KMS-11 (cell line): ENCODE data around the gene MYCN.

ENCODE experiments used
- H2AFZ ChIP-seq: fragments of 200-600 bp; sonication (generic); 2 replicates; pipeline ENCODE4 v1.6.1; 2016; ENCODE audit warnings: antibody characterized with exemption, mixed run types, low read depth
- H3K27ac ChIP-seq: fragments of 200-600 bp; sonication (generic); 2 replicates; pipeline ENCODE4 v1.6.1; 2016; ENCODE audit warnings: mild to moderate bottlenecking, mixed run types
- H3K27me3 ChIP-seq: fragments of 200-600 bp; sonication (generic); 2 replicates; pipeline ENCODE4 v1.6.1; 2017; ENCODE audit warnings: mild to moderate bottlenecking, low read depth, mixed run types, moderate library complexity; ENCODE audit not compliant: insufficient read depth
- H3K36me3 ChIP-seq: fragments of 200-600 bp; sonication (generic); 2 replicates; pipeline ENCODE4 v1.6.1; 2017; ENCODE audit warnings: mild to moderate bottlenecking, mixed run types; ENCODE audit not compliant: insufficient read depth
- H3K4me1 ChIP-seq: fragments of 200-600 bp; sonication (generic); 2 replicates; pipeline ENCODE4 v1.6.1; 2016; ENCODE audit warnings: mild to moderate bottlenecking, low read depth, mixed run types; ENCODE audit not compliant: poor library complexity, severe bottlenecking
- H3K4me2 ChIP-seq: fragments of 200-600 bp; sonication (generic); 2 replicates; pipeline ENCODE4 v1.7.0; 2016; ENCODE audit warnings: mild to moderate bottlenecking, mixed run types
- H3K4me3 ChIP-seq: fragments of 200-600 bp; sonication (generic); IDR thresholded peaks from 2 replicates; pipeline ENCODE4 v1.6.1; 2017; ENCODE audit warnings: low read depth, low read length, mixed read lengths; ENCODE audit not compliant: insufficient read depth
- H3K79me2 ChIP-seq: fragments of 200-600 bp; sonication (generic); 2 replicates; pipeline ENCODE4 v1.6.1; 2016; ENCODE audit warnings: low read depth, mixed run types; ENCODE audit not compliant: insufficient read depth
- H3K9ac ChIP-seq: fragments of 200-600 bp; sonication (generic); 2 replicates; pipeline ENCODE4 v1.6.1; 2016; ENCODE audit warnings: mild to moderate bottlenecking, mixed run types
- H4K20me1 ChIP-seq: fragments of 200-600 bp; sonication (generic); 2 replicates; pipeline ENCODE4 v1.6.1; 2016; ENCODE audit warnings: mild to moderate bottlenecking, mixed run types; ENCODE audit not compliant: insufficient read depth
- CTCF ChIP-seq: fragments of 200-600 bp; sonication (generic); conservative IDR thresholded peaks from 2 replicates; pipeline ENCODE4 v1.6.1; 2017; ENCODE audit warnings: low read depth, mild to moderate bottlenecking, antibody characterized with exemption, low read length, moderate library complexity, mixed read lengths

MYCN gene

GRCh38 chr2:15939854-15940660, at the start of gene MYCN:
Gene MYCN (plus strand): TSS chr2:15940550. CDS start chr2:15942065, 1,515 bp downstream.
- H3K4me3 ChIP-seq = peak within 1 kb of the TSS; percentile 73
- H3K79me2 ChIP-seq = peaks cover 47% of the 10 kb centered on the region
- peak within 1 kb of the TSS; percentile 93 for H3K4me2 ChIP-seq
- H3K4me1 ChIP-seq = peaks cover 18% of the 10 kb centered on the region
- peaks cover 10% of the 10 kb centered on the region; the same call in 1 of the 2 replicates for H3K36me3 ChIP-seq
- peak; percentile 74 for TF ChIP-seq CTCF
- peak within 1 kb of the TSS; percentile 85 for H3K9ac ChIP-seq
- peaks cover 15% of the 10 kb centered on the region for H4K20me1 ChIP-seq
- peak within 1 kb of the TSS; percentile 90 for H2AFZ ChIP-seq
- H3K27me3 ChIP-seq = no peaks in the 10 kb centered on the region
- peak within 1 kb of the TSS; percentile 87 for H3K27ac ChIP-seq

- Histone ChIP-seq H3K27me3 (no peaks in the 10 kb centered on the region), H3K4me1 (peaks cover 78% of the 10 kb centered on the region)
- TF ChIP-seq CTCF = no peak
Observed at GRCh38 chr2:15890936-15891905, 49.1 kb upstream of the MYCN start.

GRCh38 chr2:15892151-15892880, 48.0 kb upstream of the MYCN start:
- Histone ChIP-seq H3K79me2 (no peaks in the 10 kb centered on the region), H3K4me3 (no peak overlapping the region), H3K4me1 (peaks cover 67% of the 10 kb centered on the region), H3K9ac (0 out of 2 replicates have a peak overlapping the region, but pooled peaks have one; percentile 31), H3K36me3 (no peaks in the 10 kb centered on the region), H3K4me2 (peak overlapping the region; percentile 81), H2AFZ (peak overlapping the region; percentile 36; the same call in 1 of the 2 replicates), H3K27me3 (no peaks in the 10 kb centered on the region), H3K27ac (peak overlapping the region; percentile 84), H4K20me1 (no peaks in the 10 kb centered on the region)
- TF ChIP-seq CTCF = no peak

More at GRCh38 chr2:15890936-15891905, 49.1 kb upstream of the MYCN start:
- H3K4me3 ChIP-seq = no peak overlapping the region
- H4K20me1 ChIP-seq = no peaks in the 10 kb centered on the region
- no peaks in the 10 kb centered on the region for H3K36me3 ChIP-seq
- peak overlapping the region; percentile 36; the same call in 1 of the 2 replicates for H2AFZ ChIP-seq
- H3K9ac ChIP-seq = peak overlapping the region; percentile 31; the same call in 1 of the 2 replicates
- H3K79me2 ChIP-seq = no peaks in the 10 kb centered on the region
- H3K4me2 ChIP-seq = peak overlapping the region; percentile 81
- H3K27ac ChIP-seq = peak overlapping the region; percentile 84

GRCh38 chr2:15893085-15893484, 47.3 kb upstream of the MYCN start:
- Histone ChIP-seq H2AFZ (no peak overlapping the region), H3K79me2 (no peaks in the 10 kb centered on the region), H3K27ac (no peak overlapping the region), H4K20me1 (no peaks in the 10 kb centered on the region), H3K9ac (no peak overlapping the region), H3K4me2 (peak overlapping the region; percentile 81), H3K36me3 (no peaks in the 10 kb centered on the region), H3K4me3 (no peak overlapping the region), H3K4me1 (peaks cover 59% of the 10 kb centered on the region), H3K27me3 (no peaks in the 10 kb centered on the region)
- no peak for TF ChIP-seq CTCF
